Spleen (tissue), 11 donors: ENCODE measurements around the gene ME1. TPM values are rescaled to one million over a fixed set of nuclear protein-coding genes. Genes with fewer than 3 reads are reported as not detected.
"Not testable (repeated sequence)": the region's sequence is repeated elsewhere in the genome, so short reads cannot be mapped to it uniquely, and the experiment has no call there.

ENCODE experiments used
- DNase-seq: peaks from one replicate; pipeline ENCODE4 v3.0.0-alpha.2; 2020
- H3K27ac ChIP-seq, 8 donors: fragments of 200-600 bp; sonication (generic) in 7 of 8; 1 replicate in 4 of 8; 2 replicates in 4 of 8; pipeline versions ENCODE4 v1.5.0 to v1.8.0; 2016 to 2021; ENCODE audit warnings: inconsistent platforms in 4 of 8, mild to moderate bottlenecking in 4 of 8, moderate library complexity in 1 of 8
- H3K27me3 ChIP-seq, 7 donors: fragments of 200-600 bp; sonication (generic) in 6 of 7; replicated peaks in 1 of 7; 1 replicate in 4 of 7; 2 replicates in 3 of 7; pipeline versions ENCODE4 v1.5.0 to v1.8.0; 2016 to 2021; ENCODE audit warnings: inconsistent platforms in 3 of 7, mild to moderate bottlenecking in 1 of 7
- H3K36me3 ChIP-seq, 6 donors: fragments of 200-600 bp; sonication (generic) in 5 of 6; 1 replicate in 4 of 6; 2 replicates in 2 of 6; pipeline versions ENCODE4 v1.5.0 to v1.8.0; 2016 to 2021; ENCODE audit warnings: inconsistent platforms in 2 of 6
- H3K4me1 ChIP-seq, 6 donors: fragments of 200-600 bp; sonication (generic) in 5 of 6; 1 replicate in 3 of 6; 2 replicates in 3 of 6; pipeline versions ENCODE4 v1.5.0 to v1.8.0; 2016 to 2021; ENCODE audit warnings: inconsistent platforms in 3 of 6
- H3K4me3 ChIP-seq, 8 donors: fragments of 200-600 bp; sonication (generic) in 7 of 8; 1 replicate in 4 of 8; 2 replicates in 4 of 8; pipeline versions ENCODE4 v1.5.0 to v1.8.0; 2016 to 2021; ENCODE audit warnings: inconsistent platforms in 4 of 8, mild to moderate bottlenecking in 4 of 8, moderate library complexity in 2 of 8
- H3K9me3 ChIP-seq, 8 donors: fragments of 200-600 bp; sonication (generic) in 7 of 8; 1 replicate in 4 of 8; 2 replicates in 4 of 8; pipeline versions ENCODE4 v1.5.0 to v1.8.0; 2016 to 2021; ENCODE audit warnings: inconsistent platforms in 4 of 8
- CTCF ChIP-seq, 11 experiments: fragments of 200-600 bp in 7 of 11; fragments of 450-650 bp in 4 of 11; sonication (generic) in 4 of 11; IDR thresholded peaks in 8 of 11; conservative IDR thresholded peaks in 3 of 11; 1 replicate in 7 of 11; 2 replicates in 4 of 11; pipeline versions ENCODE4 v1.4.0 to v1.8.0; 2016 to 2021; ENCODE audit warnings: antibody characterized with exemption in 11 of 11, inconsistent platforms in 4 of 11, mild to moderate bottlenecking in 1 of 11
- POLR2A ChIP-seq, 3 donors: fragments of 450-650 bp; IDR thresholded peaks; one replicate each; pipeline ENCODE4 v1.5.1; 2017; ENCODE audit warnings: antibody characterized with exemption in 3 of 3, mild to moderate bottlenecking in 1 of 3
- POLR2AphosphoS5 ChIP-seq, 3 donors: sonication (generic); formaldehyde crosslinking; IDR thresholded peaks; one replicate each; pipeline ENCODE4 v1.5.1; 2017; ENCODE audit warnings: antibody characterized with exemption in 3 of 3
- WGBS, 5 donors: extraction: QIAGEN DNeasy Blood & Tissue Kit in 3 of 5; methylation state at CpG; one replicate each; pipeline versions ENCODE4 v1.1.5 to v1.1.7; 2013 to 2018; 5-methylcytosine and 5-hydroxymethylcytosine counted together
- intact Hi-C: fragments of 100-400 bp; cut with DNase I; formaldehyde crosslinking; loops from one replicate; pipeline ENCODE4 v1.15.0; 2023; ENCODE audit warnings: low total_unique reads
- polyA plus RNA-seq, 3 donors: library from polyadenylated mRNA; stranded (reverse); fragments of 200-250 nt; gene quantifications; one replicate each; pipeline ENCODE4 v1.2.1, GENCODE V29; 2013
- total RNA-seq, 7 donors: library from RNA; depleted of rRNA in 3 of 7; stranded (reverse); fragments of >200 nt in 3 of 7; fragmentation: NEBNext Ultra II Directional in 4 of 7; extraction: Animal tissue kit (Norgen Biotek cat#: 25700) in 4 of 7; gene quantifications; one replicate each; pipeline versions ENCODE4 v1.1.0 to v1.2.1, GENCODE V29; 2016 to 2021
- donor health status: healthy with polysubstance abuse.
- donor health status: DM: no; HTN: no; CAD: no; lungs with moderate emphysema.
- donor health status: DM: no; HTN: no; CAD: no.
- donor health status: Bipolar disorder and iron deficiency.
- donor health status: healthy.
- donor health status: DM: no; HTN: no; CAD: no.
- donor health status: DM: yes; HTN: yes; CAD: no.

ME1 gene
- total and polyA plus RNA-seq, 10 donors, result 1.8 to 19.4 (median 8.4) TPM

GRCh38 chr6:83192871-83193746, 237.7 kb downstream of the ME1 start, which contains the start of the genes PGM3 and RWDD2A:
Gene PGM3 (minus strand): TSS chr6:83193265. CDS start chr6:83191012, 2,253 bp downstream.
Gene RWDD2A (plus strand): TSS chr6:83193357. CDS start chr6:83194452, 1,095 bp downstream.
- no peaks in the 10 kb centered on the region for H3K9me3 ChIP-seq
- peaks cover 0 to 27% (median 5%) of the 10 kb centered on the region in 6 donors for H3K36me3 ChIP-seq
- intact Hi-C loops, result loop anchor here (10.0 kb wide), 1 partner anchor 118 kb away; no protein-coding TSS in a partner anchor
- H3K4me3 ChIP-seq, result peak within 1 kb of the TSS; percentile 66 to 94 (median 84)
- H3K27me3 ChIP-seq, result no peaks in the 10 kb centered on the region
- H3K27ac ChIP-seq, result peak within 1 kb of the TSS; percentile 30 to 88 (median 83)
- H3K4me1 ChIP-seq, result peaks cover 13 to 59% (median 29%) of the 10 kb centered on the region in 6 donors
- WGBS, 5 donors, result 1% methylated on average over 36 to 88 of the region's 88 CpGs
- TF ChIP-seq POLR2A (IDR thresholded peaks at IDR 0.05) (peak in 2 of 3 donors; percentile 50 to 58), POLR2AphosphoS5 (IDR thresholded peaks at IDR 0.05) (peak; percentile 92 to 96 (median 96)), CTCF (IDR thresholded peaks at IDR 0.05 in 8 of 11, conservative IDR thresholded peaks at IDR 0.05 in 3 of 11) (peak in 3 of 11 experiments; percentile 16 to 36 (median 24))
- DNase-seq, result peak; percentile 97

- peaks cover 0 to 33% (median 7%) of the 10 kb centered on the region in 6 donors for H3K36me3 ChIP-seq
- H3K4me3 ChIP-seq, result peak overlapping the region; percentile 66 to 94 (median 84)
- TF ChIP-seq POLR2AphosphoS5 (IDR thresholded peaks at IDR 0.05), result no peak
- TF ChIP-seq POLR2A (IDR thresholded peaks at IDR 0.05), result no peak
- no peak for TF ChIP-seq CTCF (IDR thresholded peaks at IDR 0.05 in 8 of 11, conservative IDR thresholded peaks at IDR 0.05 in 3 of 11)
- H3K9me3 ChIP-seq, result no peaks in the 10 kb centered on the region
- intact Hi-C loops, result loop anchor here (10.0 kb wide), 1 partner anchor 118 kb away; no protein-coding TSS in a partner anchor
- H3K27me3 ChIP-seq, result no peaks in the 10 kb centered on the region
- no peak for DNase-seq
- H3K4me1 ChIP-seq, result peaks cover 13 to 59% (median 29%) of the 10 kb centered on the region in 6 donors
- H3K27ac ChIP-seq, result peak overlapping the region; percentile 30 to 88 (median 83)
- WGBS, 5 donors, result 0 to 4% (median 1%) methylated on average over 4 of the region's 4 CpGs
Observed at GRCh38 chr6:83192456-83192855, 238.4 kb downstream of the ME1 start.

- DNase-seq, H3K27ac ChIP-seq, H3K9me3 ChIP-seq, H3K27me3 ChIP-seq: not testable (repeated sequence)
- intact Hi-C loops, result loop anchor here (10.0 kb wide), 1 partner anchor 117 kb away; no protein-coding TSS in a partner anchor
- 91 to 95% (median 94%) methylated on average over 15 to 18 of the region's 18 CpGs for WGBS, 5 donors
- H3K4me3 ChIP-seq, result peak overlapping the region in 7 of 8 donors; percentile 66 to 94 (median 82)
- H3K4me1 ChIP-seq, result peaks cover 13 to 59% (median 29%) of the 10 kb centered on the region in 6 donors
- peaks cover 0 to 38% (median 9%) of the 10 kb centered on the region in 6 donors for H3K36me3 ChIP-seq
Observed at GRCh38 chr6:83191974-83192373, 238.9 kb downstream of the ME1 start.

- Histone ChIP-seq H3K4me1 (peaks cover 13 to 59% (median 26%) of the 10 kb centered on the region in 6 donors), H3K9me3 (no peaks in the 10 kb centered on the region), H3K4me3 (no peak overlapping the region), H3K36me3 (peaks cover 0 to 47% (median 18%) of the 10 kb centered on the region in 6 donors), H3K27me3 (no peaks in the 10 kb centered on the region), H3K27ac (no peak overlapping the region)
- DNase-seq, result no peak
- no peak for TF ChIP-seq CTCF (IDR thresholded peaks at IDR 0.05 in 8 of 11, conservative IDR thresholded peaks at IDR 0.05 in 3 of 11)
- no peak for TF ChIP-seq POLR2A (IDR thresholded peaks at IDR 0.05)
- TF ChIP-seq POLR2AphosphoS5 (IDR thresholded peaks at IDR 0.05), result no peak
- intact Hi-C loops, result loop anchor here (10.0 kb wide), 1 partner anchor 116 kb away; no protein-coding TSS in a partner anchor
- 92 to 97% (median 96%) methylated on average over 6 of the region's 6 CpGs for WGBS, 5 donors
Observed at GRCh38 chr6:83190626-83191025, 240.2 kb downstream of the ME1 start.
